ENCODE measurements around the gene C9orf57. TPM values are rescaled to one million over a fixed set of nuclear protein-coding genes. Genes with fewer than 3 reads are reported as not detected.
A peak's percentile ranks its signal among the peaks of the same experiment; 100 is the strongest.

C9orf57 gene
- total and polyA plus RNA-seq, 2 of the 8 experiments (the other 6 are each of a cell fraction or from before 2014, with no cell fraction given), result not detected

- no peaks in the 10 kb centered on the region for H3K79me2 ChIP-seq (ENCODE audit: control insufficient read depth in 1 of 2, insufficient read depth in 2 of 2, low read length in 2 of 2)
- H4K91ac ChIP-seq (replicated peaks; ENCODE audit: insufficient read length, low read length), result no peak overlapping the region
- H2BK5ac ChIP-seq (ENCODE audit: low read depth, low read length), result no peak overlapping the region
- H3K23ac ChIP-seq (ENCODE audit: insufficient read length), result no peak overlapping the region
- no peak overlapping the region for H4K5ac ChIP-seq (ENCODE audit: insufficient read length, low read depth, low read length)
- no peaks in the 10 kb centered on the region for H3K23me2 ChIP-seq (ENCODE audit: low read depth, low read length)
- no peak overlapping the region for H2BK120ac ChIP-seq (replicated peaks; ENCODE audit: low read depth, low read length)
- no peak overlapping the region for H3K4ac ChIP-seq (replicated peaks; ENCODE audit: insufficient read length, low read depth, low read length)
- CTCF ChIA-PET (ENCODE audit: partially characterized antibody), result interaction anchor here (0.6 to 5.3 kb wide), 55 partner anchors 8 to 984 kb away, joined by 3 to 67 read pairs (median 4); no protein-coding TSS in a partner anchor
- H2AK5ac ChIP-seq (ENCODE audit: low read depth, low read length), result no peak overlapping the region
- no peak overlapping the region for H3K18ac ChIP-seq (ENCODE audit: extremely low read depth, low read length)
- H3K4me3 ChIP-seq (ENCODE audit: extremely low read depth in 1 of 4, insufficient read depth in 2 of 4, low read depth in 3 of 4, low read length in 4 of 4), result no peak overlapping the region
- H3K14ac ChIP-seq (ENCODE audit: insufficient read length), result no peak overlapping the region
- H4K20me1 ChIP-seq (replicated peaks in 1 of 2; ENCODE audit: control insufficient read depth in 1 of 2, insufficient read depth in 2 of 2, low read length in 2 of 2), result no peaks in the 10 kb centered on the region
- H3K56ac ChIP-seq (replicated peaks; ENCODE audit: insufficient read length, low read depth, low read length), result no peak overlapping the region
- H3K4me1 ChIP-seq (replicated peaks in 1 of 4; ENCODE audit: control insufficient read depth in 3 of 4, insufficient read depth in 4 of 4, low read length in 3 of 4), result no peaks in the 10 kb centered on the region
- FAIRE-seq (peak; percentile 96), DNase-seq (ENCODE audit: low read depth in 1 of 2, low spot score in 2 of 2) (peak; percentile 77 to 92)
- no peaks in the 10 kb centered on the region for H3K79me1 ChIP-seq (ENCODE audit: low read depth, low read length)
- H3K27me3 ChIP-seq (replicated peaks in 1 of 4; ENCODE audit: control insufficient read depth in 3 of 4, extremely low read depth in 1 of 4, insufficient read depth in 3 of 4, low read length in 3 of 4), result no peaks in the 10 kb centered on the region
- H2BK20ac ChIP-seq (ENCODE audit: low read length), result no peak overlapping the region
- no peak overlapping the region for H4K8ac ChIP-seq (ENCODE audit: extremely low read depth, insufficient read depth, low read length)
- TF ChIP-seq KDM1A (IDR thresholded peaks at IDR 0.05; ENCODE audit: borderline replicate concordance, low read length) (peak; percentile 94), SIX5 (IDR thresholded peaks at IDR 0.05; ENCODE audit: low read depth, low read length) (no peak), YY1 (IDR thresholded peaks at IDR 0.05; ENCODE audit: low read depth, low read length) (no peak), CTCF (IDR thresholded peaks at IDR 0.05; ENCODE audit: control extremely low read depth in 1 of 3, insufficient read depth in 1 of 3, low read depth in 1 of 3, low read length in 3 of 3) (peak; percentile 93 to 99 (median 95)), ATF3 (IDR thresholded peaks at IDR 0.05; ENCODE audit: insufficient read depth, low read depth, low read length) (peak; percentile 32; the same call in 1 of the 2 replicates), RAD21 (IDR thresholded peaks at IDR 0.05 in 1 of 2, conservative IDR thresholded peaks at IDR 0.05 in 1 of 2; ENCODE audit: low read depth in 2 of 2, low read length in 2 of 2) (peak; percentile 100), BRCA1 (IDR thresholded peaks at IDR 0.05; ENCODE audit: low read depth, low read length) (0 out of 2 replicates have a peak, but pooled peaks have one; percentile 21)
- H3K9ac ChIP-seq (replicated peaks in 1 of 4; ENCODE audit: extremely low read depth in 1 of 4, low read depth in 3 of 4, low read length in 3 of 4), result no peak overlapping the region
- no peak overlapping the region for H2BK15ac ChIP-seq (ENCODE audit: low read length)
- POLR2A ChIA-PET (ENCODE audit: partially characterized antibody), result interaction anchor here (0.6 kb wide), 1 partner anchor 201 kb away, joined by 3 read pairs; no protein-coding TSS in a partner anchor
- no peak overlapping the region for H3K27ac ChIP-seq (ENCODE audit: low read depth, low read length)
- no peaks in the 10 kb centered on the region for H3K36me3 ChIP-seq (ENCODE audit: control insufficient read depth in 2 of 4, insufficient read depth in 4 of 4, low read length in 3 of 4)
- H3K4me2 ChIP-seq (ENCODE audit: insufficient read depth in 1 of 2, low read depth in 2 of 2, low read length in 2 of 2), result no peak overlapping the region
- H3K9me3 ChIP-seq (ENCODE audit: insufficient read depth in 2 of 2, low read depth in 1 of 2, low read length in 1 of 2), result no peaks in the 10 kb centered on the region
- no peak overlapping the region for H2BK12ac ChIP-seq (ENCODE audit: low read depth, low read length)
- 20% methylated on average over 13 of the region's 13 CpGs; no CpG with 5 or more reads in 1 of the 2 experiments for WGBS, 2 experiments (ENCODE audit: extremely low coverage in 1 of 2, insufficient coverage in 1 of 2, insufficient read length in 1 of 2, insufficient replicate concordance in 2 of 2, low coverage in 1 of 2, low lambda C conversion rate in 2 of 2, missing lambda C conversion rate in 1 of 2)
- H2AFZ ChIP-seq (ENCODE audit: low read length), result 0 out of 2 replicates have a peak overlapping the region, but pooled peaks have one; percentile 30
Observed at GRCh38 chr9:72038890-72039410, 21.5 kb downstream of the C9orf57 start.

Measured in H1 (cell line).